K562 (cell line): ENCODE measurements around the gene CALML3.

Source experiments
- BACH1 ChIP-seq: fragments of 200-800 bp; sonication (Bioruptor generic); IDR thresholded peaks from 2 replicates; pipeline ENCODE4 v1.6.1; 2016; ENCODE audit warnings: missing genetic modification characterization, missing compliant biosample characterization
- CEBPB ChIP-seq: fragments of 450-650 bp; IDR thresholded peaks from 2 replicates; pipeline ENCODE4 v1.6.1; 2016; ENCODE audit warnings: missing genetic modification characterization, missing compliant biosample characterization
- EZH2 ChIP-seq: IDR thresholded peaks from 2 replicates; pipeline ENCODE4 v1.6.1; 2012; ENCODE audit warnings: low read depth, mild to moderate bottlenecking, inconsistent platforms, low read length, borderline replicate concordance
- FOXJ3 ChIP-seq: sonication (generic); formaldehyde crosslinking; IDR thresholded peaks from 2 replicates; pipeline ENCODE4 v1.4.0; 2020; ENCODE audit warnings: mild to moderate bottlenecking, missing genetic modification reagents
- KDM1A ChIP-seq, 2 experiments: fragments of 450-650 bp; IDR thresholded peaks; 2 replicates each; pipeline ENCODE4 v1.6.1; 2016; ENCODE audit warnings: mild to moderate bottlenecking in 2 of 2
- NFYB ChIP-seq: IDR thresholded peaks from 2 replicates; pipeline ENCODE4 v1.6.1; 2011; ENCODE audit warnings: mild to moderate bottlenecking, moderate library complexity; ENCODE audit not compliant: insufficient read length; ENCODE audit errors: extremely low read depth
- POLR2A ChIP-seq: fragments of 450-650 bp; conservative IDR thresholded peaks from 2 replicates; pipeline ENCODE4 v1.6.1; 2016
- ZFP30 ChIP-seq: fragments of 250-450 bp; sonication (Bioruptor Pico); IDR thresholded peaks from 2 replicates; pipeline ENCODE4 v1.8.0; 2022; ENCODE audit warnings: moderate library complexity, mild to moderate bottlenecking, inconsistent platforms, borderline replicate concordance
- TF ChIP-seq, protein P1 (sequence below), 2 experiments: fragments of 450-650 bp; IDR thresholded peaks; 2 replicates each; pipeline ENCODE4 v1.6.1; 2016
- TF ChIP-seq, protein P2 (sequence below): sonication (generic); formaldehyde crosslinking; IDR thresholded peaks from 2 replicates; pipeline ENCODE4 v1.8.0; 2022; ENCODE audit warnings: mild to moderate bottlenecking, missing genetic modification reagents

DNA sequence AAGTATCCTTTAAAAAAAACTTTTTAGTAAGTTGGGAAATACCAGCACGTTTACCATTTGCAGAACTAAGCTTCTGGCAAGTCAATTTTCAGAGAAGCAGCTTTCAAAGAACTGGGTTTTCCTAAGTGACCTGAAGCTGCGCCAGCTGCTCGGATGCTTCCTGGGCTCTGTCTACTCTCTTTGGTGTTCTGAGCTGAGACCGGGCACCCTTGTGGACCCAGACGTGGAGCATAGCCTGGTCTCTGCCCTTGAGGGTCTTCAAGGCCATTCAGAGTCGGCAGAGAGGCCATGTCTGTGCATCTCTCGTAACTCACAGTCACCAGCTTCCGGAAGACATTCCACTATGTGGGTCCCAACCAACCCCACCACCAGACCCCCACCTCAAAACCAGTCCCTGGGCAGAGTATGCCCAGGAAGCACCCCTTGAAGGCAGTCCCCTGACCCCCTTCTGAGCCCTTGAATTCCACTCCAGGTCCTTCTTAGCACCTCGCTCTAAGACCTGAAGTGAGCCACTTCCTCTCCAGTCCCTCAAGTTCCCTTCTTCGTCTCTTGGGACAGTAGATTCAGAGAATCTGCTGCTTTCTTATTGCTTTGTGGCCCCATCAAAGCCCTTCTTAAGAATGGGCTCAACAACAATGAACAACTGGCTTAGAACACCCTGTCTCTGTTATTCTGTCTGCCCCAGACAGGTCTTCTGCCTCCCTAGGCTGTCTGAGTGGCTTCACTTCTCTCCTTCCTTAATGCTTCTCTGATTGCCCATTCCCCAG, 33.9 kb upstream of the CALML3 start:
- TF ChIP-seq, protein P1, sequence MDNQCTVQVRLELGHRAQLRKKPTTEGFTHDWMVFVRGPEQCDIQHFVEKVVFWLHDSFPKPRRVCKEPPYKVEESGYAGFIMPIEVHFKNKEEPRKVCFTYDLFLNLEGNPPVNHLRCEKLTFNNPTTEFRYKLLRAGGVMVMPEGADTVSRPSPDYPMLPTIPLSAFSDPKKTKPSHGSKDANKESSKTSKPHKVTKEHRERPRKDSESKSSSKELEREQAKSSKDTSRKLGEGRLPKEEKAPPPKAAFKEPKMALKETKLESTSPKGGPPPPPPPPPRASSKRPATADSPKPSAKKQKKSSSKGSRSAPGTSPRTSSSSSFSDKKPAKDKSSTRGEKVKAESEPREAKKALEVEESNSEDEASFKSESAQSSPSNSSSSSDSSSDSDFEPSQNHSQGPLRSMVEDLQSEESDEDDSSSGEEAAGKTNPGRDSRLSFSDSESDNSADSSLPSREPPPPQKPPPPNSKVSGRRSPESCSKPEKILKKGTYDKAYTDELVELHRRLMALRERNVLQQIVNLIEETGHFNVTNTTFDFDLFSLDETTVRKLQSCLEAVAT (IDR thresholded peaks at IDR 0.05): no peak
- TF ChIP-seq CEBPB (tag) (no peak), ZFP30 (CRISPR knock-in tag) (no peak), FOXJ3 (CRISPR knock-in tag) (no peak), KDM1A (IDR thresholded peaks at IDR 0.05) (no peak), BACH1 (tag) (no peak), NFYB (no peak), POLR2A (no peak), EZH2 (no peak)
- TF ChIP-seq, protein P2, sequence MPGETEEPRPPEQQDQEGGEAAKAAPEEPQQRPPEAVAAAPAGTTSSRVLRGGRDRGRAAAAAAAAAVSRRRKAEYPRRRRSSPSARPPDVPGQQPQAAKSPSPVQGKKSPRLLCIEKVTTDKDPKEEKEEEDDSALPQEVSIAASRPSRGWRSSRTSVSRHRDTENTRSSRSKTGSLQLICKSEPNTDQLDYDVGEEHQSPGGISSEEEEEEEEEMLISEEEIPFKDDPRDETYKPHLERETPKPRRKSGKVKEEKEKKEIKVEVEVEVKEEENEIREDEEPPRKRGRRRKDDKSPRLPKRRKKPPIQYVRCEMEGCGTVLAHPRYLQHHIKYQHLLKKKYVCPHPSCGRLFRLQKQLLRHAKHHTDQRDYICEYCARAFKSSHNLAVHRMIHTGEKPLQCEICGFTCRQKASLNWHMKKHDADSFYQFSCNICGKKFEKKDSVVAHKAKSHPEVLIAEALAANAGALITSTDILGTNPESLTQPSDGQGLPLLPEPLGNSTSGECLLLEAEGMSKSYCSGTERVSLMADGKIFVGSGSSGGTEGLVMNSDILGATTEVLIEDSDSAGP (CRISPR knock-in tag): no peak
